ENCODE data around the gene ZNF267. TPM values are rescaled to one million over a fixed set of nuclear protein-coding genes. Genes with fewer than 3 reads are reported as not detected.
"Not testable (repeated sequence)": the region's sequence is repeated elsewhere in the genome, so short reads cannot be mapped to it uniquely, and the experiment has no call there.

ZNF267 gene
- 19.7 TPM for total RNA-seq

GRCh38 chr16:31873556-31874365, at the start of gene ZNF267:
ZNF267 (plus strand) TSS chr16:31873807; CDS start chr16:31873967, 160 bp downstream.
- intact Hi-C loops (cut with DNase I) = no loop called here
- peak; percentile 97 for ATAC-seq
- peak; percentile 97 for DNase-seq (ENCODE audit: low spot score)

GRCh38 chr16:31833047-31833446, 40.6 kb upstream of the ZNF267 start:
- no peak for DNase-seq (ENCODE audit: low spot score)
- ATAC-seq = no peak
- intact Hi-C loops (cut with DNase I) = no loop called here

GRCh38 chr16:31836396-31836795, 37.2 kb upstream of the ZNF267 start:
- DNase-seq (ENCODE audit: low spot score); intact Hi-C loops (cut with DNase I); ATAC-seq: not testable (repeated sequence)

- DNase-seq (ENCODE audit: low spot score) = no peak
- no peak for ATAC-seq
- intact Hi-C loops (cut with DNase I) = no loop called here
Measured at GRCh38 chr16:31842864-31843263, 30.7 kb upstream of the ZNF267 start.

- ATAC-seq; DNase-seq (ENCODE audit: low spot score); intact Hi-C loops (cut with DNase I): not testable (repeated sequence)
Measured at GRCh38 chr16:31848572-31848971, 25.0 kb upstream of the ZNF267 start.

- intact Hi-C loops (cut with DNase I) = no loop called here
- ATAC-seq = no peak
- no peak for DNase-seq (ENCODE audit: low spot score)
Measured at GRCh38 chr16:31853291-31853690, 20.3 kb upstream of the ZNF267 start.

GRCh38 chr16:31860508-31860907, 13.1 kb upstream of the ZNF267 start:
- ATAC-seq (no peak), DNase-seq (ENCODE audit: low spot score) (no peak)
- intact Hi-C loops (cut with DNase I) = loop anchor here (10.0 kb wide), 1 partner anchor 876 kb away; the partner anchor contains the start of gene HSD3B7

GRCh38 chr16:31861455-31861854, 12.2 kb upstream of the ZNF267 start:
- intact Hi-C loops (cut with DNase I) = loop anchor here (10.0 kb wide), 1 partner anchor 877 kb away; the partner anchor contains the start of gene HSD3B7
- DNase-seq (ENCODE audit: low spot score) (no peak), ATAC-seq (no peak)

- DNase-seq (ENCODE audit: low spot score) (no peak), ATAC-seq (no peak)
- intact Hi-C loops (cut with DNase I) = loop anchor here (10.0 kb wide), 1 partner anchor 878 kb away; the partner anchor contains the start of gene HSD3B7
Measured at GRCh38 chr16:31862761-31863160, 10.8 kb upstream of the ZNF267 start.

- DNase-seq (ENCODE audit: low spot score) = no peak
- intact Hi-C loops (cut with DNase I) = loop anchor here (10.0 kb wide), 1 partner anchor 883 kb away; the partner anchor contains the start of gene HSD3B7
- no peak for ATAC-seq
Measured at GRCh38 chr16:31868164-31868563, 5.4 kb upstream of the ZNF267 start.

- intact Hi-C loops (cut with DNase I) = loop anchor here (10.0 kb wide), 1 partner anchor 884 kb away; the partner anchor contains the start of gene HSD3B7
- DNase-seq (ENCODE audit: low spot score) = peak; percentile 92
- ATAC-seq = peak; percentile 77
Measured at GRCh38 chr16:31868691-31869167, 4.9 kb upstream of the ZNF267 start.

- ATAC-seq = peak; percentile 78
- no peak for DNase-seq (ENCODE audit: low spot score)
- intact Hi-C loops (cut with DNase I) = loop anchor here (10.0 kb wide), 1 partner anchor 885 kb away; the partner anchor contains the start of gene HSD3B7
Measured at GRCh38 chr16:31869511-31870201, 4.0 kb upstream of the ZNF267 start.

GRCh38 chr16:31870809-31871208, 2.8 kb upstream of the ZNF267 start:
- DNase-seq (ENCODE audit: low spot score) (no peak), ATAC-seq (no peak)
- intact Hi-C loops (cut with DNase I) = no loop called here

GRCh38 chr16:31871510-31871909, 2.1 kb upstream of the ZNF267 start:
- intact Hi-C loops (cut with DNase I) = no loop called here
- DNase-seq (ENCODE audit: low spot score) = no peak
- no peak for ATAC-seq

- no peak for ATAC-seq
- no peak for DNase-seq (ENCODE audit: low spot score)
- intact Hi-C loops (cut with DNase I) = no loop called here
Measured at GRCh38 chr16:31872201-31872600, 1.4 kb upstream of the ZNF267 start.

- intact Hi-C loops (cut with DNase I) = no loop called here
- peak; percentile 40 for ATAC-seq
Measured at GRCh38 chr16:31874366-31875111, 932 bp downstream of the ZNF267 start.

GRCh38 chr16:31875112-31875803, 1.7 kb downstream of the ZNF267 start:
- intact Hi-C loops (cut with DNase I) = no loop called here
- no peak for ATAC-seq
- DNase-seq (ENCODE audit: low spot score) = no peak

More at GRCh38 chr16:31874366-31875111, 932 bp downstream of the ZNF267 start:
- no peak for DNase-seq (ENCODE audit: low spot score)

GRCh38 chr16:31875928-31876547, 2.4 kb downstream of the ZNF267 start:
- intact Hi-C loops (cut with DNase I) = no loop called here
- no peak for DNase-seq (ENCODE audit: low spot score)
- no peak for ATAC-seq

Measured in sciatic nerve (tissue), 2 donors.